Stimulated activated CD4-positive, alpha-beta T cell treated with anti-CD3 and anti-CD28 coated beads, Interleukin-1b, Interleukin-23, amount 100 ng/mL, for 24 hours (primary cell): ENCODE results near the gene CMBL.
"Not testable (repeated sequence)": the region's sequence is repeated elsewhere in the genome, so short reads cannot be mapped to it uniquely, and the experiment has no call there.

ENCODE experiments used
- DNase-seq, 4 experiments: peaks; one replicate each; pipeline ENCODE4 v3.0.0-alpha.2; 2020; ENCODE audit warnings: low read depth in 4 of 4, low spot score in 1 of 4

Gene CMBL

DNA sequence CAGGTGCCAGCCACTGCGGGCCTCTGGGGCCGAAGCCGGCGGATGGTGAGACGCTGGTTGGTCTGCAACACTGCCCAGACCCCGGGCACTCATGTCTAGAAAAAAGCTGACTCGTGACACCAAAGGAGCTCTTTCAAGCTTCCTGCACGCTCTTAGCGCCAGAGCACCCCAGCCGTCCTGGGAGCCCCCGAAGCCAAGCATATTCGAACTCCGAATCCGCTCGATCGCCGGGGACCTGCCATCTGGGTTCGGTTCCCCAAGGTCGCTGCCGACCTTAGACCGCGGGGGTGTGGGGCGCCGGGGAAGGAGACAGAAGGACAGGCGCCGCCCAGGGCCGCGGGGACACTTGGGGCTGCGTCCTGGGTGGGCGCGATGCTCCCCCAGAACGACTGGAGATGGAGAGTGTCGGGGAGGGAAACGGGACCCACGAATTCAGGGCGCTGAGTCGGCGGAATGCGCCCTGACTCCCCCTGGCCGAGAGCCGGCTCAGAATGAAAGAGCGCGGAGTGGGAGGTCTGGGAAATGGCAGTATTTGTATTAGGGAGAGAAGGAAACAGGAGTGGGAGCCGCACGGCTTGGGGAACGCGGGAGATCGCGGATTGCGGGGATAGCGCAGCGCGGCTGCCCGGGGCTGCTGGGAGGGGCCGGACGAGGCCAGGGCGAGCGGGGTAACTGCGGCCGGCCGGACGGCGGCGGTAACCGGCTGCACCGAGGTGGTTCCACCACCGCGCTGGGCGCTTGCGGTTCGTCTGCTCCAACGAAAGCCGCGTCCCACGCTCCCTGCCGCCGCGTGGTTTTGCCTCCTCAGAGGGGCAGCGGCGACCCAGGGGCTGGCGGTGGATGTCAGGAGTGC lies 25.7 kb upstream of the CMBL start:
- no peak for DNase-seq

DNA sequence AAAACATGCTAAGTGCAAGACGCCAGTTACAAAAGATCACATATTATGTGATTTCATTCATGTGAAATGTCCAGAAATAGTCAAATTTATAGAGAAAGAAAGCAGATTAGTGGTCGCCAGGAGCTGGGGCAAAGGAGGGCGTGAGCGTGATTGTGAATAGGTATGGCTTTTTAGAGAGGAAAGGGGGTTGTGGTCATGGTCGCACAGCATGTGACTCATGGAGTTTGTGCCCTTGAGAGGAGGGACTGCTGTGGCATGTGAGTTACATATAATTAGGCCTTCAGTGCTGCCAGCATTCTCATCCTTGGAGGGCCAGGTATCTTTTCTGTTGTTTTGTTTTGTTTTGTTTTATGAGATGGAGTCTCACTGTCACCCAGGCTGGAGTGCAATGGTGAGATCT lies 24.6 kb upstream of the CMBL start:
- no peak for DNase-seq

DNA sequence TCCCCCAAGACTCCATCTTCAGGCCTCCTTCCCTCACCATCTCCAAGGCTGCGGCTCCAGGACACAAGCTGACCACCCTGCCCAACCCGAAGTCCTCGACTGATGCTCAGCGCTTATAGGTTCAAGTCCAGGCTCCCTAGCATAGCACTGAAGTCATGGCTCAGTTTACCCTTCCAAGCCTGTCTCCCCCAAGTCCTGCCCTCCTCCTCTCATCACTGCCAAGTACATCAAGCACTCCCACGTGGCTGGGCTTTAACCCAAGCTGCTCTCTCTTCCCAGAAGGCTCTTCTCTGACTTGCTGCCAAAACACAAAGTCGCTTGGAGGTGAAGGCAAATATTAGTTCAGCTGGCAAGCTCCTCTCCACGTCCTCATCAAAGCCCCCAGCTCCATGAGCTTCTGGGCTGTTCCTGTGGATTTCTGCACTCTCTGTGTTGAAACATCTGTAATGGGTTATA lies 23.7 kb upstream of the CMBL start:
- no peak for DNase-seq

DNA sequence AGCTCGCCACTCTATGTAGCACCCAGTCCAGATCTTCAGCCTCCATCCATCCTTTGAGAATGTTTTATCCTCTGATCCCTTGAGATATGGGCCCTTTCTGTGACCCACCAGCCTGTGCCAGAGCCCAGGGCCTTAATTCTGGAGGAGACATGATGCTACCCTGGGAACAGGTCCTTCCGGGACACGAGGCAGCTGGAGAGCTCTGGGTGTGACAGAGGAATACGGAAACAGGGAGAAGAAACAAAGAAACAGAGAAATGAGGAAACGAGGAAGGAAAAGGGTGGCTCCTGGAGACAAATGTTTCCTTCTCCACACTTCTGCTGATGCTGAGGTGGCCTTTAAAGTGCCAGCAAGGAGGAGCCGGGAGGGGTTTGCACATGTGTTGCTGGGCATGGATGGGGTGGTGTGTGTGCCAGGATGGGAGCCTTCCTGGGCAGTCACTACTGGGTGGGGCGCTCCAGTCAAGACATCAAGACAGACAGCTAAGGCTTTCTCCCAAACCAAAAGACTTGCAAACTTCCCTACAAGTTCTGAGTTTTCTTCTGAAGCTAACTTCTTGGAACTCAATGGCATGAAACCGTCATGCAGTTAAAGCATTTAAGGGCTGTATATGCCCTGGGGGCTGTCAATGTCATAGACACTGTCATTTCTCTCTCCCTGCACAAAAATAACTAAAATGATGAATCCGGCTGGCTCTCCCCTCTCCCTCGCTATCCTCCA lies 23.0 kb upstream of the CMBL start:
- no peak for DNase-seq

DNA sequence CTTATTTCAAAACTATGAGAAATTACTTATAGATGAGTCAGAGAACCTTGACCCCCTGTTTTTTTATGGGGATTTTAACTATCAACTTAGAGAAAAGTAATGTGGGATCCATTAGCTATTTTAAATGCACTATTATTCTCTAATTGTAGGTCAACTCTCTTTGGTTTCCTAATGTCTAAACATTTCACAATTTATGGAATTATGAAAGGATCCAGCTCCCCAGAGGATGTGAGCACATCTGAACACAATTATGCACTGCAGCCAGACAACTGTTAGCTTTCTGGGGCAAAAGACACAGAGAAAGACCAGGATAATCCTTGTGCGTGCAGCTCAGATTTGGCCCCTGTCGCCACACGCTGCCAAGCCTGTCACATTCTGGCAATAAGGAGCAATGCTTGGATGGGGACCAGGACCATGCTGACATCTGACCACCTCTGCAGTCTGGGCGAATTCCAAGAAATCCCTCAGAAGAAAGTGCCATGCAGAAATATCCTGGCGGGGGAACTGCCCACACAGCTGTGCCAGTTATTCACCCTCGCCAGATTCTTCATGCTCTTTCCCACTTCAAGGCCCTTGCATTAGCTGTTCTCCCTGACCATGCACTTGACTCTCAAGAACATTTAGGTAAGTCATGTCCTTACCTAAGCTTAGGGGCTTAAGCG lies 22.2 kb upstream of the CMBL start:
- no peak for DNase-seq

DNA sequence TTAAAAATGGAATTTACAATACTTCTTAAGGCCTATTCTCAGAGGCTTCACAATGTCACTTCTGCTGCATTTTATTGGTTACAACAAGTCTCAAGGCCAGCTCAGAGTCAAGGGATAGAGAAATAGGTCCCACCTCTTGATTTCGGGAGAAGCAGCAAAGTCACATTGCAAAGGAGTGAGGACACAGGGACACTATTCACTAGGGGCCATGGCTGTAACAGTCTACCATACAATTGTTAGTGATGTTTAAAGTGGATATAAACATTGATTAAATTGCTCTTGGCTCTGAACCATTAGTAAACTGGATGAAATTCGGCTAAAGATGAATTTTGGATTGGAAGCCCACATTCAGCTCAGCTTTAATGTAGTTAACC lies 21.7 kb upstream of the CMBL start:
- DNase-seq = no peak

DNA sequence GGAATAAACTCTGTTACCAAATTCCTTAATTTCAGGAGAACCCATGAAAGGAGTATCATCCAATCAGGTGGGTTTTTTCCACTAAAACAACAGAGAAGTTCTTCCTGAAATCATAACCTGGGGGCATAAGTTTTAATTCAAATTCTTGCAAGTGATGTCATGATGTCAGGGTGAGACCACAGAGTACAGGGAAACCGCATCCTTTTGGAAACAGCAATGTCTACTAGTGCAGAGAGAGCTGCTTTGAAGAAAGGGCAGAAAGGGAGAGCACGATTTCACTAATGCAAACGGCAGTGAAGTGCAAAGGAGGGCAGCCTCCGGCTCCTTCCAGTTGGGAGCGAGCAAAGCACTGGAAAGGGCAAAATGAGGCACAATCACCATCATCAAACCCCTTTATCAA lies 20.6 kb upstream of the CMBL start:
- no peak for DNase-seq

DNA sequence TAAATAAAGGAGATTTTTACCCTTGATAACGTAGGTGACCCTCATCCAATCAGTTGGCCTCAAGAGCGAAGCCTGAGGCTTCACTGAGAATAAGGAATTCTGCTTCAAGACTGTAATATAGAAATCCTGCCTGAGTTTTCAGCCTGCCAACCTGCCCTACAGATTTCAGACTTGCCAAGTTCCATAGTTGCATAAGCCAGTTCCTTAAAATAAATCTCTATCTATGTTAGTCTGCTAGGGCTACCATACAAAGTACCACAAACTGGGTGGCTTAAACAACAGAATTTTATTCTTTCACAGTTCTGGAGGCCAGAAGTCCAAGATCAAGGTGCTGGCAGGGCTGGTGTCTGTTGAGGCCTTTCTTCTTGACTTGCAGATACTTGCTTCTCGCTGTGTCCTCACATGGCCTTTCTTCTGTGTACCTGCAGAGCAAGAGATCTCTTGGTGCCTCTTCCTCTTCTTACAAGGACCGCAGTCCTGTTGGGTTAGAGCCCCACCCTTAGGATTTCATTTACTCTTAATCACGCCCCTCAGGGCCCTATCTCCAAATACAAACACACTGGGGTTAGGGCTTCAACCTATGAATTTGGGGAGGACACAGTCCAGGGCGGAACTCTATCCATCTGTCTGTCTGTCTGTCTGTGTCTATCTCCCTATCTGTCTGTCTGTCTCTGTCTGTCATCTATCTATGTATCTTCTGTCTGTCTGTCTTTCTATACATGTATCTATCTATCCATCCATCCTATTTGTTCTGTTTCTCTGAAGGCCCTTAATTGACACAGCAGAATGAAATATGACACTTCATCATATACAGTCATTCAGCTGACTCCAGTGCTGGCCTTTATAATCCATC lies 17.0 kb upstream of the CMBL start:
- DNase-seq = no peak

DNA sequence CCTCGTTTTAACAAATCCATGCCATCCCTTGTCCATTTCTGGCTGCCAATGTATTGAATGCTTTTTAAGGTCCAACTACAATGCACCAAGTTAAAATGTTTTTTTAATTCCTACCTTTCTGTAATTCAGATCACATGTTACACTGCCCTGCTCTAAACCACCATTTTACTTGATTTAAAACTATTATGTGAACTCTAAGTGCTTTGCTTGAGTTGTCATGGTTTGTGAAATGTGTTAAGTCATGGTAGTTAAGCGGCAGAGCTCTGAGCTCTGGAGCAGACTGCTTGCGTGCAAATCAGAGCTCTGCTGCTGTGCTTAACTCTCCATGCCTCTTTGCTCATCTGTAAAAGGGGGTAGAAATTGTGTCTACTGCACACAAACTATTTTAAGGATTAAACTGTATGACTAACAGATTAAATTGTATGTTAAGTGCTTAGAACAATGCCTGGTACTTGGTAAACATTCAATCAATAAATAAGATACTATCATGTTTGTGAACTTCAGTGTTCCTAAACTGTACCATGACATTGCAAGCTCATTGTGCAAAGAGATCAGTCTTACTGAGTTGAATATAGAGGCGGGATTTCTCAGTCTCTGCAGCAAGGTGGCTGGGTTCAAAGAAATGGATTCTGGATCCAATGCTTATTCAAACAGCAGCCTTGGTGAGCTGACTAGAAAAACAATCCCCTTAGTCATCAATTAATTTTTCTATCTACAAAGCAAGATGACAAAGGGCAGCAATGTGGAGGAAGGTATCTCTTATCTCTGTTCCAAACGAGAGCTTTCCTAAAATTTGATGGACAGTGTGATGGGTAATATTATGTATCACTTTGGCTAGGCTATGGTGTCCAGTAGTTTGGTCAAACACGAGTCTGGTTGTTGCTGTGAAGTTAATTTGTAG lies 16.1 kb upstream of the CMBL start:
- DNase-seq = no peak

DNA sequence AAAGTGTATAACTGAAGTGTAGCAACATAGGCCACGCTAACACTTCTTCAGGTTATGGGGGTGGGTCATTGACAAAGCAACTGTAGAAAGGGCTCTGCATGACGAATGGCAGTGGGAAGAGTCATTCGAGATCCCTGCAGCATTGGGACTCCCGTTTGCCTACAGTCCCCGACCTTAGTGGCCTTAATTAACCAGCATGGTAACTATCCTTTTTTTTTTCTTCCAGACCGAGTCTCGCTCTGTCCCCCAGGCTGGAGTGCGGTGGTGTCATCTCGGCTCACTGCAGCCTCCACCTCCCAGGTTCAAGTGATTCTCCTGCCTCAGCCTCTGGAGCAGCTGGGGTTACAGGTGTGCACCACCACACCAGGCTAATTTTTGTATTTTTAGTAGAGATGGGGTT lies 14.2 kb upstream of the CMBL start:
- DNase-seq = no peak

DNA sequence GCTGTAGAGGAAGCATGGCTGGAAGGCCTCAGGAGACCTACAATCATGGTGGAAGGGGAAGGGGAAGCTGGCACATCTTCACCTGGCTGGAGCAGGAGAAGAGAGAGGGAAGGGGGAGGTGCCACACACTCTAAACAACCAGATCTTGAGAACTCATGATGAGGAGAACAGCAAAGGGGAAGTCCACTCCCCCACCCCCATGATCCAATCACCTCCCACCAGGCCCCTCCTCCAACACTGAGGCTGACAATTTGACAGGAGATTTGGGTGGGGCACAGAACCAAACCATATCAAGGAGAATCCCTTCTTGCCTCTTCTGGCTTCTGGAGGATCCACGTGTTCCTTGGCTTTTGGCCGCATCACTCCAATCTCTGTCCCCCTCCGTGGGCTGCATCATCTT lies 13.1 kb upstream of the CMBL start:
- no peak for DNase-seq

DNA sequence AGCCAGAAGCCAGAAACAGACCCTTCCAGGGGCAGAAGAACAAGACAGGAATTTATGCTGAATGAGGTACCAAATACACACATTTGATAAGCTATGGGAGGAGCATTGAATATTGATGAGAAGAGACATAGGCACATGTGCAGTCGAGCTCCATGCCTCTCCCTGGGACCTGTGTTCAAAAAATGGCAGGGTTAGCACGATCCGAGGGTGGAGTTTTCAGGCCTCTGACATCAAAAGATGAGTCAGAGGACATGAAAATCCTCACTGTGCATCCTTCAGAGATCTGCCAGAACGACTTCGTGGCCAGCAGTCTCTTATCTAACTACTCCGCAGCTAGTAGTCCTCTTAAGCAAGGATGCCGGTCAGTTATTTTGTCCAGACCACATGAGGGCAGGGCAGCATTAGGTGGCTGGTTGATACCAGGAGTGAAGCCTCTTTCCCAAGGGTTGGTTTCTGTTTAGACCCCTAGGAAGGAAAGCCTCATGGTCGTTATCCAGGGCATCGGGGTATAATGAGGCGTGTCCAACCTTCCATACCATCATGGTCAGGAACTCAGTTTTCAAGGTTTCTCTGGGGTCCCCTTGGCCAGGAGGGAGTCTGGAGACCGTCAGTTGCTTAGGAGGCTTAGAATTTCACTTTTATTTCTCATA lies 11.6 kb upstream of the CMBL start:
- no peak for DNase-seq

DNA sequence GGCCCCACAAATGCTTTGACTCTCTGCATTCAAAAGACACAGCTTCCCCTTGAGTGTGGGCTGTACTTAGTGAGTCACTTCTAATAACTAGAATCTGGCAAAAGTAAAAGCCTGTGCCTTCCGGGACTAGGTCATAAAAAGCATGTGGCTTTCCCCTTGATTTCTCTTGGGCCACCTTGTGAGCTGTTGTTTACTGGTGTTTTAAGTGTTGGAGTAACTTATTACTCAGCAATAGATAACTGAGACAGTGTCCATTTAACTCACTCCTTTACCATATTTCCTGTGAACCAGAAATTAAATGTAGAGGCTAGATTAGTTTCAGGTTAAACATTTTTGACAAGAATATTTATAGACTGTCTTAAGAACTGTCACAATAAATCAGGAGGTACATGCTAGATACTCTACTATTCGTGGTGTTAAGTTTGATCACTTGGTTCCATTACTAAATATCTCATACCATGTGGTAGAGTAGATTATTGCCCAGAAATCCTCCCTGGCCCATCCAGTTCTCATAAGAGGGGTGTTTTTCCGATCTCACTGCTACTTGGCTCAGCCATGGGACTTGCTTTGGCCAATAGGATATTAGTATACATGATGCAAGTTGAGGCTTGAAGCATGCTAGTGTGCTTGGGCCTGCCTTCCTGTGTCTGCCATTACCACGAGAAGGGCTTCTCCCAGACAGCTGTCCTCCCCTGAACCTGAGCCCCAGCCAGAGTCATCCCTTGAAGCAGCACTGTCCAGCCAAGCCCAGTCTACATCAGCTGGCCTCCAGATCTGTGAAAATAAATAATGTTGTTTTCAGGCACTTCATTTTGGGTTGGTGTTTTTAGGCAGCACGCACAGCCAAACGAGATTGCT lies 10.4 kb upstream of the CMBL start:
- no peak for DNase-seq

DNA sequence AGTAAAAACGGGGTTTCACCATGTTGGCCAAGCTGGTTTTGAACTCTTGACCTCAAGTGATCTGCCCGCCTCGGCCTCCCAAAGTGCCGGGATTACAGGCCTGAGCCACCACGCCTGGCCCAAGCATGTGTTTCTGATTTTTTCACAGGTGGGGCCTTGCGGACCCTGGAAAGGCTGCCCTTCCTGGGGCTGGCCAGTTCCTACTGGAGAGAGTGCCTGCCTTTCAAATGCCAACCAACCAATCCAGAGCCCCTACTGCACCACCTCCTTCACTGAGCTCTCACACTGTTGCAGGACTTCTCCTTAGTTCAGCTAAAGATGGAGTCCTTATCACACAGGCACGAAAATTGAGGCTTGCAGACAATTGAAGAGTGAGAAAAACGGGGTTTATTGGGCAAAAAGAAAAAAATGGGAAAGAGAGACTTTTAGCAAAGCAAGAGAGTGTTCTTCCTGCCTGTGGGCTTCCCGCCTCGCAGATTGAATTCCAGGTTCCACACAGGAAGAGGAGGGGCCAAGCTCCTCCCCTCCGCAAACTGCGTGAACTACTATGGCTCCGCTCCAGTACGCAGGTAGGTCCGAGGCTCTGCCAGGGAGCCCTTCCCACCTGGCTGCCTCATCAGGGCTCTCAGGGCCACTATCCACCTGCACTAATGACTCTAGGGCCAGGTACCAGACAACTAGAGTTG lies 8.3 kb upstream of the CMBL start:
- DNase-seq = no peak

DNA sequence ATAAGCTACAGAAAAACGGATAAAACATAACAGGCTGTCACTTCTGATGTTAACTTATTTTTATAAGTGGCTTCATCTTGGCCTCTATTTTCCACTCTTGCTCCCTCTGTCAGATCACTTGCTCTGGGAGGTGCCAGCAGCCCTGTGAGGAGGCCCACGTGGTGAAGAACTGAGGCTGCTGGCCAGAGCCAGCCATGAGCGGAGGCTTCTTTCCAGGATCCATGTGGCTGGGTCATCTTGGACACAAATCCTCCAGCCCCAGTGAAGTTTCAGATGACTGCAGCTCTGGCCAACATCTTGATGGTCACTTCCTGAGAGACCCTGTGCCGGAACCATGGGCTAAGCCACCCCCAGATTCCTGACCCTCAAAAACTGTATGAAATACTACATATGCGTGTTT lies 7.5 kb upstream of the CMBL start:
- no peak for DNase-seq

DNA sequence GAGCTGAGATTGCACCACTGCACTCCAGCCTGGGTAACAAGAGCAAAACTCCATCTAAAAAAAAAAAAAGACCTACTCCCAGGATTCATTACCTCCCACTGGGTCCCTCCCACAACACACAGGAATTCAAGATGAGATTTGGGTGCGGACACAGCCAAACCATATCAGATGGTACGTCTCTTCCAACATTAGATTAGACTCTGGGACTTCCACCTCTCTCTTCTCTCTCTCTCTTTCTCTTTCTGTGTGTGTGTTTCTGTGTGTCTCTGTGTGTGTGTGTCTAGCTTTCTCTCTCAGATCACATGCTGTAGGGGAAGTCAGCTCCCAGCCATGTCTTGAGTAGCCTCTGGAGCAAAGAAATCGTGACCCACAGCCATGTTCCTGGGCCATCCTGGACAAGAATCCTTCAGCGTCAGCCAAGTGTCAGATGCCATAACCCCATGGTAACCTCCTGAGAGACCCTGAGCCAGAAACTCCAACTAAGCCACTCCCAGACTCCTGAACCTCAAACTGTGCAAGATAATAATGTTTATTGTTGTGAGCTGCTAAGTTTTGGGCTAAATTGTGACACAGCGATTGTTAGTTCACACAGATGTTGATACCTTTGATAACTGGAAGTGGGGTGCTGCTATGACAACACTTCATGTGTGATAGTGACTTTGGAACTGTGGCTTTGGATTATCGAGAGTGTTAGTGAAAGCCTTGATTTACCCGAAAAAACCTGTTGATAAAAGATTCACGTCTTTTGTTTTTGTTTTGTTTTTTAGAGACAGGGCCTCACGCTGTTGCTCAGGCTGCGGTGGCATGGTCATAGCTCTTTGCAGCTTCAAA lies 4.1 kb upstream of the CMBL start:
- no peak for DNase-seq

DNA sequence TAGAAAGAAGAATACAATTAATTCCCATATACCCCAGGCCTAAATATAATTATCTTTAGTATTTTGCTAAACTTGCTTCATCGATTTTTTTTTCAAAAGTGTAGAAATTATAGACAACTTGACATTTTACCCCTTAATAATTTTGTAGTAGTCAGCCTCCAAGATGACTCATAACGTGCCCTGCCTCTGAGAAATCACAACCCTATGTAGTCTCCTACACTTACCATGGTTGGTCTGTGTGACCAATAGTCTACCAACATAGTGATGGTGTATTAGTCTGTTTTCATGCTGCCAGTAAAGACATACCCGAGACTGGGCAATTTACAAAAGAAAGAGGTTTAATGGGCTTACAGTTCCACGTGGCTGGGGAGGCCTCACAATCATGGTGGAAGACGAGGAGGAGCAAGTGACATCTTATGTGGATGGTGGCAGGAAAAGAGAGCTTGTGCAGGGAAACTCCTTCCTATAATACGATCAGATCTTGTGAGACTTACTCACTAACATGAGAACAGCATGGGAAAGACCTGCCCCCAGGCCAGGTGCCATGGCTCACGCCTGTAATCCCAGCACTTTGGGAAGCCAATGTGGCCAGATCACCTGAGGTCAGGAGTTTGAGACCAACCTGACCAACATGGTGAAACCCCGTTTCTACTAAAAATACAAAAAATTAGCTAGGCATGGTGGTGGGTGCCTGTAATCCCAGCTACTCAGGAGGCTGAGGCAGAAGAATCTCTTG lies 3.3 kb upstream of the CMBL start:
- DNase-seq = not testable (repeated sequence)
